AG04450 (cell line): ENCODE data around the gene TLR10. TPM values are rescaled to one million over a fixed set of nuclear protein-coding genes. Genes with fewer than 3 reads are reported as not detected.

Experiments used
- CTCF ChIA-PET: fragments of 300-600, 350-600 bp; formaldehyde crosslinking; extraction: SDS; loops from one replicate; lab custom pipeline; 2022; ENCODE audit warnings: antibody characterized with exemption, inconsistent platforms; lab: Charles Lee
- POLR2A ChIA-PET: fragments of 350-600 bp; formaldehyde crosslinking; extraction: SDS; loops from one replicate; lab custom pipeline; 2021; ENCODE audit warnings: antibody characterized with exemption, inconsistent platforms; lab: Yijun Ruan, JAX
- DNase-seq: peaks from one replicate; pipeline ENCODE4 v3.0.0-alpha.2; 2011; ENCODE audit warnings: low read depth, low spot score
- H3K27ac ChIP-seq: one replicate; pipeline ENCODE4 v1.5.1; 2012; ENCODE audit warnings: low read depth, low read length, control low read depth
- H3K27me3 ChIP-seq: one replicate; pipeline ENCODE4 v1.6.0; 2012; ENCODE audit warnings: low read length; ENCODE audit not compliant: control insufficient read depth, insufficient read depth
- H3K4me3 ChIP-seq: 2 replicates; pipeline ENCODE4 v1.5.1; 2011; ENCODE audit warnings: mild to moderate bottlenecking, low read depth, low read length, control low read depth
- H3K9me3 ChIP-seq: 2 replicates; pipeline ENCODE4 v1.5.1; 2012; ENCODE audit warnings: low read length; ENCODE audit not compliant: control insufficient read depth, insufficient read depth
- polyA plus RNA-seq: library from polyadenylated mRNA; depleted of rRNA; stranded (reverse); fragments of >200 nt; gene quantifications from 2 replicates; pipeline ENCODE4 v1.2.3, GENCODE V29; 2011
- TF ChIP-seq, protein P1 (sequence below): IDR thresholded peaks from 2 replicates; pipeline ENCODE4 v1.5.1; 2011; ENCODE audit warnings: low read depth, low read length, control low read depth, inconsistent platforms

Gene TLR10
- polyA plus RNA-seq, 1 experiment = not detected

DNA sequence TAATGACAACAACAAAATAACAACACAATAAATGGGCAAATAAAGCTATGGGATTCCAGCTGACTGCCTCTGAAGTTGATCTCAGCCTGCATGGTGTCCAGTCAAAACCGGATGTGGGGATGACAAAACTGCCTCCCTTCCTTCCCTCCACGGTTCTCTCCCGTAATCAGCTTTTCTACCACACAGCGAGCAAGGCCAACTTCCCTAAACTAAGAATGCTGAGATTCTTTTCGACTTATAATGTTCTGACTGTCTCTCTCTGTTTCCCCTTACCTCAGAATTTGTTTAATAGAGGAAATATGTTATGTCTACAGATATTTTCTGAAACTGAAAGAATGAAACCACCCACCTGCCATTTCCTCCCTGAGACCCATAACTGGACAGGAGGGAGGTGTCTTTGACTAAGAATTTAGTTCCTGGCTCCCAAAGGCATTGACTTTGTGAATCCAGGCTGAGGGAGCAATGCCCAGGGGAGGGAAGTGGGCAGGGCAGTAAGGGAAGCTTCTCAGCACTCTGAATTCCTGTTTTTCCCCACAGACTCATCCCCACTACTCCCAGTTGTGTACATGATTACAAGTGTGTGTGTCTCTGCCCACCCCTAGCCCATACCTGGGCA lies 22.8 kb upstream of the TLR10 start:
- POLR2A ChIA-PET = no interaction called here

DNA sequence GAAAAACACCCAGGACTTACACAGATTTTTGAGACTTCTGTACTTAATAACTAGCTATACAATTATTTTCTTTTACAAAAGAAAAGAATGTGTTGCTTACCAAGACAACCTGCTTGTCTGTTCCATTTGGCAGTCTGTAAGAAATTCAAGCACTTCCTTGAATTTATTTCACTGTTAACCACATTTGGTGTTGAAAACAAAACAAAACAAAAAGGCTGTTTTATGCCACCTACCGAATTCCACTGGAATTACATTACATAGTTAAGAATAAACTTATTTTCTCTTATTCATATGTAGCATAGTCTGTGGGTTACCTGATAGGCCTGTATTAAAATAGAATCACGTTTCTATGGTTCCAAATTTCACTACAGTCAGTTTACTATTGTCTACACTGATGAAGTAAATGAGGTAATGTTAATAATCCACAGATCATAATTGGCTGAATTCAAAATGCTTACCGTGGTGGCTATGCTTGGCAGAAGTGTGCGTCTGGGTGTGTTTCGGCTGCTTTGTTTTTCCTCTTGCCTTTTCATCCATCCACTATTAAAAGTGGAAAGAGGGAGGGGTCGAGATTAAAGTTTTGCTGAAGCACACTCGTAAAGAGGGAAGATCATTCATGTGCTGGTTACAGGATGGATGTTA lies 22.0 kb upstream of the TLR10 start, which contains the start of gene TLR1:
Gene TLR1, minus strand, starts transcription at position 138 of the 642 bp plus-strand sequence. CDS start 5,960 bp downstream, outside the sequence.
- DNase-seq = no peak
- Histone ChIP-seq H3K27ac (no peak within 1 kb of the TSS), H3K9me3 (peaks cover 3% of the 10 kb centered on the region), H3K4me3 (no peak within 1 kb of the TSS), H3K27me3 (no peaks in the 10 kb centered on the region)
- ChIA-PET CTCF (interaction anchor here (0.6 to 3.6 kb wide), 21 partner anchors 9 to 742 kb away, joined by 3 to 38 read pairs (median 5); partner anchors contain the start of genes TLR10 and TLR6), POLR2A (no interaction called here)
- TF ChIP-seq, protein P1, sequence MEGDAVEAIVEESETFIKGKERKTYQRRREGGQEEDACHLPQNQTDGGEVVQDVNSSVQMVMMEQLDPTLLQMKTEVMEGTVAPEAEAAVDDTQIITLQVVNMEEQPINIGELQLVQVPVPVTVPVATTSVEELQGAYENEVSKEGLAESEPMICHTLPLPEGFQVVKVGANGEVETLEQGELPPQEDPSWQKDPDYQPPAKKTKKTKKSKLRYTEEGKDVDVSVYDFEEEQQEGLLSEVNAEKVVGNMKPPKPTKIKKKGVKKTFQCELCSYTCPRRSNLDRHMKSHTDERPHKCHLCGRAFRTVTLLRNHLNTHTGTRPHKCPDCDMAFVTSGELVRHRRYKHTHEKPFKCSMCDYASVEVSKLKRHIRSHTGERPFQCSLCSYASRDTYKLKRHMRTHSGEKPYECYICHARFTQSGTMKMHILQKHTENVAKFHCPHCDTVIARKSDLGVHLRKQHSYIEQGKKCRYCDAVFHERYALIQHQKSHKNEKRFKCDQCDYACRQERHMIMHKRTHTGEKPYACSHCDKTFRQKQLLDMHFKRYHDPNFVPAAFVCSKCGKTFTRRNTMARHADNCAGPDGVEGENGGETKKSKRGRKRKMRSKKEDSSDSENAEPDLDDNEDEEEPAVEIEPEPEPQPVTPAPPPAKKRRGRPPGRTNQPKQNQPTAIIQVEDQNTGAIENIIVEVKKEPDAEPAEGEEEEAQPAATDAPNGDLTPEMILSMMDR = peak; percentile 61

More for the DNA sequence above, 22.8 kb upstream of the TLR10 start:
- no peak overlapping the region for H3K4me3 ChIP-seq
- peaks cover 3% of the 10 kb centered on the region for H3K9me3 ChIP-seq
- CTCF ChIA-PET = interaction anchor here (1.1 to 3.6 kb wide), 10 partner anchors 9 to 51 kb away, joined by 3 to 38 read pairs (median 12); partner anchors contain the start of genes TLR10 and TLR6
- TF ChIP-seq, protein P1 = no peak
- H3K27ac ChIP-seq = no peak overlapping the region
- no peak for DNase-seq
- H3K27me3 ChIP-seq = no peaks in the 10 kb centered on the region

DNA sequence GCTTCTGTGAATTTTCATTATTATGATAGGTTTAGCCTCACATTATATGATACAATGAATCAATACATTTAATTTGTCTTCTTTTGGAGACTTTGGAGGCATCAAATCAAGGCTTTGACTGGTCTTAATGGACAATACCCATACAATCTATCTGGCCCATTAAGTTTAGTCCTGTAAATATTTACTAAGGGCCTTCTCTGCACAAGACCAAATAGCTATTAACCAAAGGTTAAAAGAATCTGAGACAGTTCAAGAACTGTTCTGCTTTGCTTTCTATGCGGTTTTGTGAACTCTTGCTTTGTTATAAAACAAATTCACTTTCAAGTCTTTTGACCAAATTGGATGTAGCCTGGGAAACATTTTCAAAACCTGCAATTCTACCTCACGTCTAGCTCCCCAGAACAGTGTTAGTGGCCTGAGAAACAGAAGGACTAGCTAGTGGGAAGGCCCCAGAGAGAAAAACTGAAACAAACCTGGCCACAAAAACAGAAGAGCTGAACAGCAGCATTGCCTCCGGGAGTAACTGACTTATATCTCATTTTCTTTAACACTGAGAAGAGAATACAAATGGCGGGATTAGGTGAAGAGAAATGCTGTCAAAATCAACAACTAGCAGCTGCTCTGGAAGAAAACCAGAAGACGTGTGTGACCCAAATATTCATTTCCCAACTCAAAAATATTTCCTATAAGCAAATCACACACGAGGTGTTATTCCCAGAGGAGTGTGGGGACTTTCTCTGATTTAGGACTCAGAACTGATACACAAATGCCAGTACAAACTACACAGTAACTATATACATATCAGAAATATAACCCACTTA lies 21.3 kb upstream of the TLR10 start:
- no peak for DNase-seq
- Histone ChIP-seq H3K9me3 (peaks cover 3% of the 10 kb centered on the region), H3K27me3 (no peaks in the 10 kb centered on the region), H3K27ac (no peak overlapping the region), H3K4me3 (no peak overlapping the region)
- ChIA-PET POLR2A (interaction anchor here (0.5 kb wide), 1 partner anchor 242 kb away, joined by 4 read pairs; no protein-coding TSS in a partner anchor), CTCF (interaction anchor here (0.6 to 3.6 kb wide), 23 partner anchors 9 to 742 kb away, joined by 3 to 38 read pairs (median 5); partner anchors contain the start of genes TLR10 and TLR6)
- TF ChIP-seq, protein P1 = no peak

DNA sequence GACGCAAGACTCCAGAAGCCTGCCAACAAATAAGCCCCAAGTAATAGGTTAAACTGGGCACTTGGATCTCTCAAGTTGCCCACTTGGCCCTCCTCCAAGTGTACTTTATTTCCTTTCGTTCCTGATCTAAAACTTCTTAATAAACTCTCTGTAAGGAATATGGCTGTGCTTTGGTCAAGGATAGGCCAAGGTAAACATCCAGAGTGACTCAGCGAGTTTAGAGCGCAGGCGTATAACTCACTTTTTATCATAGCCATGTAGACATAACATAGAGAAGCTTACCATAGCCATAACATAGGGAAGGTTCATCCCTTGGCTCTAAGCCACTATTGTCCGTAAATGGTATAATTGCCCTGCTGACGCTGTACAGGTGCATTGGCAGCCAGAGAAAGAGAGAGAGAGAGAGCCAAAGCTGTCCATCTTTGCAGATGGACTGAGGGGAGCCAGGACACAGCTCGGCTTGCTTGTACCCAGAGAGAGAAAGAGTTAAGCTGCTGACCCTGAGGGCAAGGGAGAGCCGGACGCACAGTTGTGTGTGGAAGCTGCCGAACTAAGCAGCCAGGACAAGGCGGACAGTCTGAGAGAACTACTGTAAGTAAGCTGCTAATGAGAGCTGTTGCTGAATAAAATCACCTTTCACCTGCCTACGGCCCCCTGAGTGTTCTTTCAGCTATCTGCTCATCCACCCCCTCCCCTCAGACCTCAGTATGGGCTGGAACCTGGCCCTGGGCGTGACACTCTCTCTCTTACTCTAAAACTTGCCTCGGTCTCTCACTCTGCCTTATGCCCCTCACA lies 20.0 kb upstream of the TLR10 start:
- no peak overlapping the region for H3K27ac ChIP-seq
- H3K9me3 ChIP-seq = peaks cover 3% of the 10 kb centered on the region
- no peaks in the 10 kb centered on the region for H3K27me3 ChIP-seq
- TF ChIP-seq, protein P1 = no peak
- POLR2A ChIA-PET = interaction anchor here (0.5 kb wide), 1 partner anchor 243 kb away, joined by 4 read pairs; no protein-coding TSS in a partner anchor
- CTCF ChIA-PET = interaction anchor here (0.6 to 3.6 kb wide), 8 partner anchors 12 to 623 kb away, joined by 3 to 38 read pairs (median 10); partner anchors contain the start of gene TLR10
- H3K4me3 ChIP-seq = no peak overlapping the region
- no peak for DNase-seq
